HepG2 (cell line): ENCODE results near the gene ZNF618. TPM values are rescaled to one million over a fixed set of nuclear protein-coding genes. Genes with fewer than 3 reads are reported as not detected.

Experiments
- ATAC-seq: fragments of 200-7000 bp; cut with Tn5 transposase; 3 replicates; pipeline ENCODE4 v1.9.1; 2020; ENCODE audit warnings: mild to moderate bottlenecking, moderate library complexity
- BruUV-seq: library from RNA; stranded (reverse); fragments of 400-500 nt; replicated peaks from 2 replicates; lab custom pipeline; 2021; lab: Mats Ljungman, UMichigan
- CTCF ChIA-PET: fragments of 300-600 bp; formaldehyde crosslinking; extraction: SDS; loops from one replicate; lab custom pipeline; 2021; ENCODE audit warnings: low total read pairs, inconsistent platforms, low intra/inter-chr PET ratio; lab: Yijun Ruan, JAX
- POLR2A ChIA-PET: fragments of 350-600 bp; sonication (Branson Sonifier 250); formaldehyde crosslinking; loops from one replicate; lab custom pipeline; 2020; ENCODE audit warnings: antibody characterized with exemption, inconsistent platforms; lab: Yijun Ruan, JAX
- DNase-seq: peaks from one replicate; pipeline ENCODE4 v3.0.0-alpha.2; 2015; ENCODE audit warnings: low spot score
- FAIRE-seq: peaks from 3 replicates; lab custom pipeline; 2011; peaks lifted over from hg19 to GRCh38; lab: Jason Lieb, UNC
- H2AFZ ChIP-seq: one replicate; pipeline ENCODE4 v1.6.1; 2011; ENCODE audit warnings: low read length, inconsistent platforms
- H3K27ac ChIP-seq: fragments of 300-600 bp; 3 replicates; pipeline ENCODE4 v1.8.0; 2011; ENCODE audit warnings: mixed run types, mild to moderate bottlenecking, mixed read lengths, low read length, inconsistent platforms; ENCODE audit not compliant: insufficient read depth; ENCODE audit errors: extremely low read length
- H3K27me3 ChIP-seq, 2 experiments: fragments of 200-600 bp in 1 of 2; 2 replicates in 1 of 2; 3 replicates in 1 of 2; pipeline versions ENCODE4 v1.6.0 to v1.8.0; 2011; ENCODE audit warnings: low read length in 2 of 2, mild to moderate bottlenecking in 2 of 2, moderate library complexity in 2 of 2, inconsistent platforms in 1 of 2; ENCODE audit not compliant: insufficient read depth in 2 of 2, control insufficient read depth in 1 of 2
- H3K36me3 ChIP-seq, 2 experiments: fragments of 200-600 bp in 1 of 2; replicated peaks in 1 of 2; 2 replicates in 1 of 2; 3 replicates in 1 of 2; pipeline versions ENCODE4 v1.5.1 to v1.8.0; 2011; ENCODE audit warnings: low read length in 2 of 2, inconsistent platforms in 1 of 2; ENCODE audit not compliant: insufficient read depth in 2 of 2, control insufficient read depth in 1 of 2
- H3K4me1 ChIP-seq: 2 replicates; pipeline ENCODE4 v1.5.1; 2012; ENCODE audit warnings: low read length, inconsistent platforms; ENCODE audit not compliant: insufficient read depth
- H3K4me2 ChIP-seq: 2 replicates; pipeline ENCODE4 v1.6.0; 2011; ENCODE audit warnings: low read depth, low read length, inconsistent platforms
- H3K4me3 ChIP-seq, 3 experiments: fragments of 200-600 bp in 1 of 3; sonication (generic), shearing (Covaris generic) in 1 of 3; replicated peaks in 1 of 3; 2 replicates each; pipeline ENCODE4 v1.5.1; 2011 to 2016; ENCODE audit warnings: low read length in 3 of 3, inconsistent platforms in 2 of 3, low read depth in 2 of 3, mild to moderate bottlenecking in 2 of 3, control low read depth in 1 of 3, mixed read lengths in 1 of 3; ENCODE audit not compliant: insufficient read depth in 1 of 3
- H3K79me2 ChIP-seq: one replicate; pipeline ENCODE4 v1.6.1; 2011; ENCODE audit warnings: low read length, inconsistent platforms; ENCODE audit not compliant: insufficient read depth
- H3K9ac ChIP-seq: 2 replicates; pipeline ENCODE4 v1.6.0; 2011; ENCODE audit warnings: mild to moderate bottlenecking, low read depth, low read length, inconsistent platforms; ENCODE audit not compliant: insufficient read depth
- H3K9me3 ChIP-seq: 2 replicates; pipeline ENCODE4 v1.5.1; 2012; ENCODE audit warnings: mild to moderate bottlenecking, low read length
- H4K20me1 ChIP-seq: 2 replicates; pipeline ENCODE4 v1.6.0; 2011; ENCODE audit warnings: inconsistent platforms, mild to moderate bottlenecking, low read length, moderate library complexity; ENCODE audit not compliant: insufficient read depth
- DRAP1 ChIP-seq: IDR thresholded peaks from 2 replicates; pipeline ENCODE4 v1.6.1; 2016; ENCODE audit warnings: missing genetic modification reagents, missing compliant biosample characterization
- FUBP1 ChIP-seq: sonication (generic); formaldehyde crosslinking; IDR thresholded peaks from 2 replicates; pipeline ENCODE4 v1.5.1; 2020; ENCODE audit warnings: missing genetic modification reagents, mild to moderate bottlenecking, borderline replicate concordance
- ZFP90 ChIP-seq: sonication (generic); formaldehyde crosslinking; IDR thresholded peaks from 2 replicates; pipeline ENCODE4 v1.8.0; 2022; ENCODE audit warnings: missing genetic modification reagents, mild to moderate bottlenecking, inconsistent platforms, borderline replicate concordance
- ZNF136 ChIP-seq: sonication (generic); formaldehyde crosslinking; IDR thresholded peaks from 2 replicates; pipeline ENCODE4 v1.8.1; 2022; ENCODE audit warnings: low read depth, mild to moderate bottlenecking, moderate library complexity, missing genetic modification reagents
- ZNF230 ChIP-seq: sonication (generic); formaldehyde crosslinking; IDR thresholded peaks from 2 replicates; pipeline ENCODE4 v1.4.0; 2020; ENCODE audit warnings: mild to moderate bottlenecking, missing genetic modification reagents
- ZNF713 ChIP-seq: sonication (generic); formaldehyde crosslinking; IDR thresholded peaks from 2 replicates; pipeline ENCODE4 v1.4.0; 2020; ENCODE audit warnings: mild to moderate bottlenecking, missing genetic modification reagents
- ZNF784 ChIP-seq: sonication (generic); formaldehyde crosslinking; IDR thresholded peaks from 2 replicates; pipeline ENCODE4 v1.5.1; 2020; ENCODE audit warnings: missing genetic modification reagents, mild to moderate bottlenecking, borderline replicate concordance
- ZSCAN12 ChIP-seq: sonication (generic); formaldehyde crosslinking; IDR thresholded peaks from 2 replicates; pipeline ENCODE4 v1.9.0; 2021; ENCODE audit warnings: mild to moderate bottlenecking, missing genetic modification reagents
- WGBS: methylation state at CpG from one replicate; pipeline ENCODE4 v1.1.6; 2017; ENCODE audit warnings: low lambda C conversion rate; 5-methylcytosine and 5-hydroxymethylcytosine counted together
- in situ Hi-C: cut with HindIII; loops from 2 replicates; pipeline ENCODE4 v1.10.0; 2017; ENCODE audit warnings: low pct_unique_long_range_greater_than_20kb; ENCODE audit not compliant: extremely low pct_ligation_motif_present
- intact Hi-C: fragments of 100-400 bp; cut with micrococcal nuclease; formaldehyde crosslinking; loops from one replicate; pipeline ENCODE4 v1.10.0; 2022; ENCODE audit not compliant: unreplicated experiment
- polyA plus RNA-seq, 8 experiments: library from polyadenylated mRNA; depleted of rRNA in 3 of 8; stranded (reverse) in 7 of 8; unstranded in 1 of 8; fragments of >200 nt; fragmentation: Illumina TruSeq in 4 of 8; extraction: Trizol in 4 of 8; gene quantifications; 2 replicates each; pipeline versions ENCODE4 v1.2.1 to v1.2.3, GENCODE V29; 2011 to 2016; ENCODE audit warnings: low read depth in 4 of 8, missing spikeins in 1 of 8, mixed read lengths in 1 of 8; ENCODE audit not compliant: insufficient read depth in 1 of 8
- total RNA-seq, 5 experiments: library from RNA; depleted of rRNA; stranded (reverse); fragments of >200 nt; fragmentation: Illumina TruSeq; extraction: Trizol; gene quantifications; 2 replicates each; pipeline ENCODE4 v1.2.3, GENCODE V29; 2016; ENCODE audit warnings: low read depth in 1 of 5

The ZNF618 gene
- total and polyA plus RNA-seq, 2 of the 13 experiments (the other 11 are each of a cell fraction or from before 2014, with no cell fraction given), result 0.07 TPM

GRCh38 chr9:114060711-114061110 is 184.6 kb downstream of the ZNF618 start (continued):
- no peak for TF ChIP-seq DRAP1
- TF ChIP-seq FUBP1 (CRISPR knock-in tag), result no peak
- TF ChIP-seq ZNF230 (CRISPR knock-in tag), result peak; percentile 53; the same call in 1 of the 2 replicates
- no peak for TF ChIP-seq ZFP90
- no peak for TF ChIP-seq ZNF136 (CRISPR knock-in tag)

- no peak for TF ChIP-seq ZNF713 (CRISPR knock-in tag)
- TF ChIP-seq ZSCAN12, result no peak
- TF ChIP-seq ZNF784, result no peak
- Histone ChIP-seq H3K27me3 (peaks cover 0 to 1% of the 10 kb centered on the region in 2 experiments; a peak in 1 of 5 replicates), H3K9ac (no peak overlapping the region), H3K4me3 (no peak overlapping the region), H3K4me1 (peaks cover 81% of the 10 kb centered on the region), H3K79me2 (peaks cover 6% of the 10 kb centered on the region), H3K4me2 (no peak overlapping the region), H3K36me3 (peaks cover 25 to 62% of the 10 kb centered on the region in 2 experiments), H2AFZ (no peak overlapping the region), H3K27ac (peak overlapping the region; percentile 25), H4K20me1 (peaks cover 65% of the 10 kb centered on the region), H3K9me3 (no peaks in the 10 kb centered on the region)
- no peak for ATAC-seq
- 100% methylated on average over 10 of the region's 12 CpGs for WGBS
- no peak for DNase-seq
- no peak for FAIRE-seq
- intact Hi-C loops (no loop called here), in situ Hi-C loops (no loop called here)
- CTCF ChIA-PET, result no interaction called here
- BruUV-seq, result no TSS peak
- POLR2A ChIA-PET, result interaction anchor here (1.4 to 5.3 kb wide), 4 partner anchors 11 to 20 kb away, joined by 3 to 52 read pairs (median 16); partner anchors contain the start of gene AMBP
Measured at GRCh38 chr9:114061292-114061691, 185.2 kb downstream of the ZNF618 start.
